ENCODE results near the gene TGFBI.

GRCh38 chr5:136021016-136021405 is 7.8 kb upstream of the TGFBI start:
- TF ChIP-seq CTCF (conservative IDR thresholded peaks at IDR 0.05; ENCODE audit: low read depth, low read length): no peak
- no peak for TF ChIP-seq EZH2 (IDR thresholded peaks at IDR 0.05; ENCODE audit: borderline replicate concordance, low read depth, low read length, poor library complexity, severe bottlenecking)
